Measurements from ENCODE around the gene FAM177A1.

- no peak for TF ChIP-seq CTCF (IDR thresholded peaks at IDR 0.05; ENCODE audit: low read length)
- no peak for TF ChIP-seq EZH2 (IDR thresholded peaks at IDR 0.05; ENCODE audit: borderline replicate concordance, low read length)
Measured at GRCh38 chr14:35121026-35121886, 75.2 kb downstream of the FAM177A1 start.

All from OCI-LY1 (cell line).